Endodermal cell (in vitro differentiated cells): Measurements from ENCODE around the gene DPP10. TPM values are rescaled to one million over a fixed set of nuclear protein-coding genes. Genes with fewer than 3 reads are reported as not detected.

Experiments
- DNase-seq: peaks from one replicate; pipeline ENCODE4 v3.0.0-alpha.2; 2017
- H3K27ac ChIP-seq: 2 replicates; pipeline ENCODE4 v1.5.1; 2013; ENCODE audit warnings: mild to moderate bottlenecking, low read depth, low read length, moderate library complexity
- H3K27me3 ChIP-seq: 2 replicates; pipeline ENCODE4 v1.6.1; 2013; ENCODE audit warnings: mild to moderate bottlenecking, low read length, moderate library complexity; ENCODE audit not compliant: insufficient read depth, control insufficient read depth, poor library complexity, severe bottlenecking
- H3K36me3 ChIP-seq: 2 replicates; pipeline ENCODE4 v1.7.0; 2013; ENCODE audit warnings: mild to moderate bottlenecking, low read length, moderate library complexity; ENCODE audit not compliant: control insufficient read depth, insufficient read depth
- H3K4me1 ChIP-seq: one replicate; pipeline ENCODE4 v1.7.0; 2013; ENCODE audit warnings: low read length; ENCODE audit not compliant: control insufficient read depth, insufficient read depth
- H3K4me3 ChIP-seq: 2 replicates; pipeline ENCODE4 v1.5.1; 2013; ENCODE audit warnings: mild to moderate bottlenecking, low read length, moderate library complexity
- H3K9ac ChIP-seq: 2 replicates; pipeline ENCODE4 v1.6.1; 2013; ENCODE audit warnings: mild to moderate bottlenecking, low read length, moderate library complexity; ENCODE audit not compliant: poor library complexity, severe bottlenecking; ENCODE audit errors: extremely low read depth
- H3K9me3 ChIP-seq: 2 replicates; pipeline ENCODE4 v1.6.1; 2013; ENCODE audit warnings: mild to moderate bottlenecking, low read length, moderate library complexity; ENCODE audit not compliant: control insufficient read depth
- H3K27ac Mint-ChIP-seq: 2 replicates; pipeline ENCODE4 v1.8.0; 2020; ENCODE audit warnings: mixed read lengths
- H3K27me3 Mint-ChIP-seq: 2 replicates; pipeline ENCODE4 v1.8.0; 2021; ENCODE audit warnings: mild to moderate bottlenecking, mixed read lengths; ENCODE audit not compliant: insufficient read depth
- H3K36me3 Mint-ChIP-seq: 2 replicates; pipeline ENCODE4 v1.8.0; 2020; ENCODE audit warnings: low read depth, mixed read lengths
- H3K4me1 Mint-ChIP-seq: 2 replicates; pipeline ENCODE4 v1.8.0; 2020; ENCODE audit warnings: mixed read lengths
- H3K4me3 Mint-ChIP-seq: 2 replicates; pipeline ENCODE4 v1.8.0; 2020; ENCODE audit warnings: mild to moderate bottlenecking, moderate library complexity, mixed read lengths
- H3K9me3 Mint-ChIP-seq: 2 replicates; pipeline ENCODE4 v1.8.0; 2020; ENCODE audit warnings: mild to moderate bottlenecking, mixed read lengths
- WGBS, 2 experiments: methylation state at CpG; one replicate each; pipeline versions ENCODE4 v1.1.5 to v1.1.7; 2013; ENCODE audit warnings: missing lambda C conversion rate in 2 of 2, mixed read lengths in 1 of 2; ENCODE audit not compliant: insufficient coverage in 1 of 2, insufficient read length in 1 of 2; 5-methylcytosine and 5-hydroxymethylcytosine counted together
- total RNA-seq, 2 donors: library from RNA; stranded (reverse); fragmentation: NEBNext Ultra II Directional in 1 of 2; extraction: Animal tissue kit (Norgen Biotek cat#: 25700) in 1 of 2; gene quantifications; 2 replicates in 1 of 2; 3 replicates in 1 of 2; pipeline ENCODE4 v1.2.1, GENCODE V29; 2021
- TF ChIP-seq, protein P1 (sequence below): fragments of 200-600 bp; sonication (generic); conservative IDR thresholded peaks from 2 replicates; pipeline ENCODE4 v1.5.0; 2021; ENCODE audit warnings: antibody characterized with exemption, mild to moderate bottlenecking

Gene DPP10
- total RNA-seq, 2 donors from 2014 or later: 8.2 to 19.2 TPM

- Mint-ChIP-seq H3K4me1 (no peaks in the 10 kb centered on the region), H3K27ac (no peak overlapping the region), H3K36me3 (no peaks in the 10 kb centered on the region), H3K4me3 (no peak overlapping the region), H3K9me3 (no peaks in the 10 kb centered on the region), H3K27me3 (peaks cover 9% of the 10 kb centered on the region)
- no peaks in the 10 kb centered on the region for H3K27me3 ChIP-seq
- WGBS, 2 experiments: 60 to 70% methylated on average over 3 to 5 of the region's 5 CpGs
- no peak overlapping the region for H3K9ac ChIP-seq
- no peaks in the 10 kb centered on the region for H3K4me1 ChIP-seq
- TF ChIP-seq, protein P1, sequence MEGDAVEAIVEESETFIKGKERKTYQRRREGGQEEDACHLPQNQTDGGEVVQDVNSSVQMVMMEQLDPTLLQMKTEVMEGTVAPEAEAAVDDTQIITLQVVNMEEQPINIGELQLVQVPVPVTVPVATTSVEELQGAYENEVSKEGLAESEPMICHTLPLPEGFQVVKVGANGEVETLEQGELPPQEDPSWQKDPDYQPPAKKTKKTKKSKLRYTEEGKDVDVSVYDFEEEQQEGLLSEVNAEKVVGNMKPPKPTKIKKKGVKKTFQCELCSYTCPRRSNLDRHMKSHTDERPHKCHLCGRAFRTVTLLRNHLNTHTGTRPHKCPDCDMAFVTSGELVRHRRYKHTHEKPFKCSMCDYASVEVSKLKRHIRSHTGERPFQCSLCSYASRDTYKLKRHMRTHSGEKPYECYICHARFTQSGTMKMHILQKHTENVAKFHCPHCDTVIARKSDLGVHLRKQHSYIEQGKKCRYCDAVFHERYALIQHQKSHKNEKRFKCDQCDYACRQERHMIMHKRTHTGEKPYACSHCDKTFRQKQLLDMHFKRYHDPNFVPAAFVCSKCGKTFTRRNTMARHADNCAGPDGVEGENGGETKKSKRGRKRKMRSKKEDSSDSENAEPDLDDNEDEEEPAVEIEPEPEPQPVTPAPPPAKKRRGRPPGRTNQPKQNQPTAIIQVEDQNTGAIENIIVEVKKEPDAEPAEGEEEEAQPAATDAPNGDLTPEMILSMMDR: peak; percentile 92
- no peaks in the 10 kb centered on the region for H3K9me3 ChIP-seq
- peak; percentile 89 for DNase-seq
- H3K36me3 ChIP-seq: no peaks in the 10 kb centered on the region
- H3K27ac ChIP-seq: no peak overlapping the region
- no peak overlapping the region for H3K4me3 ChIP-seq
Observed at GRCh38 chr2:114550895-114551793, 108.7 kb downstream of the DPP10 start.

GRCh38 chr2:114553027-114553426 lies 110.6 kb downstream of the DPP10 start:
- Histone ChIP-seq H3K4me3 (no peak overlapping the region), H3K9me3 (no peaks in the 10 kb centered on the region), H3K27me3 (no peaks in the 10 kb centered on the region), H3K36me3 (no peaks in the 10 kb centered on the region), H3K9ac (no peak overlapping the region), H3K27ac (no peak overlapping the region), H3K4me1 (no peaks in the 10 kb centered on the region)
- Mint-ChIP-seq H3K4me1 (no peaks in the 10 kb centered on the region), H3K27ac (no peak overlapping the region), H3K9me3 (no peaks in the 10 kb centered on the region), H3K27me3 (peaks cover 9% of the 10 kb centered on the region), H3K4me3 (no peak overlapping the region), H3K36me3 (no peaks in the 10 kb centered on the region)
- TF ChIP-seq, protein P1: no peak
- 90 to 97% methylated on average over 5 of the region's 5 CpGs for WGBS, 2 experiments
- DNase-seq: no peak

GRCh38 chr2:114569166-114569565 lies 126.7 kb downstream of the DPP10 start:
- H3K4me3 Mint-ChIP-seq: no peak overlapping the region
- TF ChIP-seq, protein P1: no peak
- Histone ChIP-seq H3K4me1 (no peaks in the 10 kb centered on the region), H3K4me3 (no peak overlapping the region), H3K27ac (no peak overlapping the region), H3K9me3 (no peaks in the 10 kb centered on the region), H3K27me3 (no peaks in the 10 kb centered on the region), H3K9ac (no peak overlapping the region), H3K36me3 (no peaks in the 10 kb centered on the region)
- no peak for DNase-seq
- 94 to 100% methylated on average over 2 to 3 of the region's 3 CpGs for WGBS, 2 experiments
- H3K27me3 Mint-ChIP-seq: peaks cover 2% of the 10 kb centered on the region
- no peaks in the 10 kb centered on the region for H3K36me3 Mint-ChIP-seq
- H3K9me3 Mint-ChIP-seq: no peaks in the 10 kb centered on the region
- H3K4me1 Mint-ChIP-seq: peaks cover 19% of the 10 kb centered on the region
- no peak overlapping the region for H3K27ac Mint-ChIP-seq
